CD4-positive, alpha-beta T cell (primary cell): Measurements from ENCODE around the gene SOX4. TPM values are rescaled to one million over a fixed set of nuclear protein-coding genes. Genes with fewer than 3 reads are reported as not detected.

Experiments
- ATAC-seq: fragments of 200-7000 bp; cut with Tn5 transposase; one replicate; pipeline ENCODE4 v1.10.0; 2022; ENCODE audit warnings: mild to moderate bottlenecking; ENCODE audit not compliant: poor library complexity
- CTCF ChIA-PET: fragments of 350-600 bp; sonication (Branson Sonifier 250); formaldehyde crosslinking; loops from one replicate; lab custom pipeline; 2021; ENCODE audit warnings: antibody characterized with exemption, inconsistent platforms; lab: Charles Lee
- POLR2A ChIA-PET: fragments of 350-600 bp; sonication (Branson Sonifier 250); formaldehyde crosslinking; loops from one replicate; lab custom pipeline; 2021; ENCODE audit warnings: antibody characterized with exemption, inconsistent platforms; lab: Charles Lee
- DNase-seq, 14 experiments: peaks; one replicate each; pipeline ENCODE4 v3.0.0-alpha.2; 2013 to 2020; ENCODE audit warnings: mixed read lengths in 2 of 14
- H3K27ac ChIP-seq, 2 donors: one replicate each; pipeline versions ENCODE4 v1.5.1 to v1.7.0; 2013; ENCODE audit warnings: low read length in 2 of 2, low read depth in 1 of 2, mild to moderate bottlenecking in 1 of 2
- H3K27me3 ChIP-seq, 2 experiments: 1 replicate in 1 of 2; 2 replicates in 1 of 2; pipeline versions ENCODE4 v1.6.1 to v1.7.0; 2013; ENCODE audit warnings: low read length in 2 of 2, control low read depth in 1 of 2, mild to moderate bottlenecking in 1 of 2, moderate library complexity in 1 of 2; ENCODE audit not compliant: insufficient read depth in 2 of 2, control insufficient read depth in 1 of 2
- H3K36me3 ChIP-seq: one replicate; pipeline ENCODE4 v1.6.1; 2013; ENCODE audit warnings: low read length, control low read depth; ENCODE audit not compliant: insufficient read depth
- H3K4me1 ChIP-seq: one replicate; pipeline ENCODE4 v1.6.1; 2013; ENCODE audit warnings: low read length, control low read depth; ENCODE audit not compliant: insufficient read depth
- H3K4me3 ChIP-seq: one replicate; pipeline ENCODE4 v1.5.1; 2013; ENCODE audit warnings: mild to moderate bottlenecking, low read length, moderate library complexity
- H3K9me3 ChIP-seq, 2 experiments: 1 replicate in 1 of 2; 2 replicates in 1 of 2; pipeline versions ENCODE4 v1.6.1 to v1.7.0; 2013; ENCODE audit warnings: low read length in 2 of 2, mild to moderate bottlenecking in 2 of 2, control low read depth in 1 of 2, moderate library complexity in 1 of 2; ENCODE audit not compliant: control insufficient read depth in 1 of 2, insufficient read depth in 1 of 2
- H3K27ac Mint-ChIP-seq: one replicate; pipeline ENCODE4 v1.8.0; 2020; ENCODE audit warnings: mixed read lengths
- H3K27me3 Mint-ChIP-seq: one replicate; pipeline ENCODE4 v1.8.0; 2021; ENCODE audit warnings: mixed read lengths
- H3K36me3 Mint-ChIP-seq: one replicate; pipeline ENCODE4 v1.8.0; 2021; ENCODE audit warnings: low read depth, mixed read lengths
- H3K4me1 Mint-ChIP-seq: one replicate; pipeline ENCODE4 v1.8.0; 2021; ENCODE audit warnings: low read depth, mixed read lengths
- H3K4me3 Mint-ChIP-seq: one replicate; pipeline ENCODE4 v1.8.0; 2020; ENCODE audit warnings: mild to moderate bottlenecking, mixed read lengths
- H3K9me3 Mint-ChIP-seq: one replicate; pipeline ENCODE4 v1.8.0; 2020; ENCODE audit warnings: mixed read lengths
- intact Hi-C, 2 experiments: fragments of 100-400 bp; cut with DNase I in 1 of 2; cut with micrococcal nuclease in 1 of 2; formaldehyde crosslinking; loops; one replicate each; pipeline versions ENCODE4 v1.15.1 to v1.9.0; 2023 to 2025; cut with DNase I, micrococcal nuclease
- total RNA-seq, 174 experiments: library from RNA in 2 of 174; stranded (reverse) in 2 of 174; gene quantifications; one replicate each; pipeline ENCODE4 v1.2.3 and lab custom pipeline; 2021 to 2026
- TF ChIP-seq, protein P1 (sequence below): fragments of 200-600 bp; IDR thresholded peaks from one replicate; pipeline ENCODE4 v1.8.0; 2022; ENCODE audit warnings: antibody characterized with exemption, mild to moderate bottlenecking

Gene SOX4
- total RNA-seq, 2 experiments from 2014 or later, result 22.1 to 22.6 TPM

DNA sequence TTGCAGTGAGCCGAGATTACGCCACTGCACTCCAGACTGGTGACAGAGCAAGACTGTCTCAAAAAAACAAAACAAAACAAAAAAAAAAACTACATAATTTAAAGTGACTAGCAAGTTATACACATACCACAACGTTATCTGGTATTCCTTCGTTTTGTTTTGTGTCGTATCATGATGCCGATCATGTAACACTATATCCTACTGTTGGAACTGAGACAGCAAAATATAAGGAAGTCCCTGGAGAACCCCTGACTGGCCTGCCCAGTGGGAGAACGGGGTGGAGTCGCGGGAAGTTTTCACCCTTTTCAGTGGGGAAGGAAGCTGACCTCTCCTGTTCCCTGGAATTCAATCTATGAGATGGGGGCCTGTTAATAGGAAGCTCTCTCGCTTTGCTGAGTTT, 15.1 kb downstream of the SOX4 start:
- Mint-ChIP-seq H3K4me1 (no peaks in the 10 kb centered on the region), H3K36me3 (no peaks in the 10 kb centered on the region), H3K4me3 (no peak overlapping the region), H3K27ac (no peak overlapping the region), H3K9me3 (no peaks in the 10 kb centered on the region), H3K27me3 (peaks cover 6% of the 10 kb centered on the region)
- no peaks in the 10 kb centered on the region for H3K27me3 ChIP-seq
- CTCF ChIA-PET, result no interaction called here
- no peaks in the 10 kb centered on the region for H3K4me1 ChIP-seq
- POLR2A ChIA-PET, result no interaction called here
- H3K36me3 ChIP-seq, result no peaks in the 10 kb centered on the region
- H3K9me3 ChIP-seq, result peaks cover 0 to 7% of the 10 kb centered on the region in 2 experiments
- intact Hi-C loops, result no loop called here
- H3K27ac ChIP-seq, result no peak overlapping the region
- TF ChIP-seq, protein P1, sequence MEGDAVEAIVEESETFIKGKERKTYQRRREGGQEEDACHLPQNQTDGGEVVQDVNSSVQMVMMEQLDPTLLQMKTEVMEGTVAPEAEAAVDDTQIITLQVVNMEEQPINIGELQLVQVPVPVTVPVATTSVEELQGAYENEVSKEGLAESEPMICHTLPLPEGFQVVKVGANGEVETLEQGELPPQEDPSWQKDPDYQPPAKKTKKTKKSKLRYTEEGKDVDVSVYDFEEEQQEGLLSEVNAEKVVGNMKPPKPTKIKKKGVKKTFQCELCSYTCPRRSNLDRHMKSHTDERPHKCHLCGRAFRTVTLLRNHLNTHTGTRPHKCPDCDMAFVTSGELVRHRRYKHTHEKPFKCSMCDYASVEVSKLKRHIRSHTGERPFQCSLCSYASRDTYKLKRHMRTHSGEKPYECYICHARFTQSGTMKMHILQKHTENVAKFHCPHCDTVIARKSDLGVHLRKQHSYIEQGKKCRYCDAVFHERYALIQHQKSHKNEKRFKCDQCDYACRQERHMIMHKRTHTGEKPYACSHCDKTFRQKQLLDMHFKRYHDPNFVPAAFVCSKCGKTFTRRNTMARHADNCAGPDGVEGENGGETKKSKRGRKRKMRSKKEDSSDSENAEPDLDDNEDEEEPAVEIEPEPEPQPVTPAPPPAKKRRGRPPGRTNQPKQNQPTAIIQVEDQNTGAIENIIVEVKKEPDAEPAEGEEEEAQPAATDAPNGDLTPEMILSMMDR, result no peak
- H3K4me3 ChIP-seq, result no peak overlapping the region
- no peak for DNase-seq
- ATAC-seq, result no peak

GRCh38 chr6:21609881-21610329, 16.4 kb downstream of the SOX4 start:
- no peaks in the 10 kb centered on the region for H3K4me1 ChIP-seq
- no peaks in the 10 kb centered on the region for H3K36me3 Mint-ChIP-seq
- no peak overlapping the region for H3K27ac Mint-ChIP-seq
- no peak overlapping the region for H3K4me3 Mint-ChIP-seq
- POLR2A ChIA-PET, result no interaction called here
- ATAC-seq (no peak), DNase-seq (no peak)
- no peak overlapping the region for H3K4me3 ChIP-seq
- no peak overlapping the region for H3K27ac ChIP-seq
- intact Hi-C loops, result no loop called here
- no peaks in the 10 kb centered on the region for H3K4me1 Mint-ChIP-seq
- peaks cover 13% of the 10 kb centered on the region for H3K27me3 Mint-ChIP-seq
- H3K36me3 ChIP-seq, result no peaks in the 10 kb centered on the region
- CTCF ChIA-PET, result no interaction called here
- TF ChIP-seq, protein P1, result no peak
- H3K9me3 Mint-ChIP-seq, result no peaks in the 10 kb centered on the region
- H3K27me3 ChIP-seq, result no peaks in the 10 kb centered on the region
- peaks cover 0 to 7% of the 10 kb centered on the region in 2 experiments for H3K9me3 ChIP-seq

DNA sequence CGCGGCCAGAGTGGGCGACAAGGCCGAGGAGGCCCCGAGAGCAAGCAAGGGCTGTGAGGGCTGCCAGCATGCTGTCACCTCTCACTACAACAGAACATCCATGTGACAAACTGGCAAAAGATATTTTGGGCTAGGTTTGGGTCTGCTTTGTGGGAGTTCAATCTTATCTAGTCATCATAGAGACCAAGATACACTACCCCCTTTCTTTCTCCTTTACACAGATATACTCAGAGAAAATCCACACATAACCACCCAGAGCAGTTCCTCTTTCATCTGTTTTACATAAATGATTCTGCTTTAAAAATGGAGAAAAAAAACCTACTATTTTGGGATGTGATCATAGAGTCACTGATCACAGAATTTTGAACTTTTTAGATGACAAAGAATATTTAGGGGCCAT, 16.8 kb downstream of the SOX4 start:
- H3K4me3 Mint-ChIP-seq, result no peak overlapping the region
- ATAC-seq, result no peak
- intact Hi-C loops, result no loop called here
- no peaks in the 10 kb centered on the region for H3K9me3 Mint-ChIP-seq
- Histone ChIP-seq H3K27ac (no peak overlapping the region), H3K4me3 (no peak overlapping the region), H3K36me3 (no peaks in the 10 kb centered on the region), H3K4me1 (no peaks in the 10 kb centered on the region), H3K9me3 (peaks cover 0 to 7% of the 10 kb centered on the region in 2 experiments), H3K27me3 (no peaks in the 10 kb centered on the region)
- no peak for DNase-seq
- ChIA-PET CTCF (no interaction called here), POLR2A (no interaction called here)
- H3K27ac Mint-ChIP-seq, result no peak overlapping the region
- TF ChIP-seq, protein P1, result no peak
- peaks cover 12% of the 10 kb centered on the region for H3K27me3 Mint-ChIP-seq
- H3K4me1 Mint-ChIP-seq, result no peaks in the 10 kb centered on the region
- no peaks in the 10 kb centered on the region for H3K36me3 Mint-ChIP-seq
